SHP77 (cell line): ENCODE measurements around the gene TMEM222.

Experiments
- DNase-seq, 2 experiments: peaks; one replicate each; lab custom pipeline; 2025; lab: John Stamatoyannopoulos, UW

TMEM222 gene

DNA sequence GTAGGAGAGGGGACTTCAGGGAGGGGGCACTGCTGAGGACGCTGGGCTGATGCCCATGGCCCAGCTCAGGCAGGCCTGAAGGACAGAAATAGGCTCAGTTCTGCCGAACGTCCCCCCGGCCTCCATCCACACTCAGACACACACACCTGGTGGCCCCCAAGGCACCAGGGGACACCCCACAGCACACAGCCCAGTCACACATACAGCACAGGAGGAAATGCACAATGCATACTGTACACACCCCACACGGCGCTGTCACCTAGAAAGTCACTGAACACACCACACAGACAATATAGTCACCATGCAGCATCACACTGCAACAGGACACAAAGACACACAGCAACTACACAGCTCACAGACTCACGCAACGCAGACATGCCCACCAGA, 20.4 kb downstream of the TMEM222 start:
- no peak for DNase-seq

DNA sequence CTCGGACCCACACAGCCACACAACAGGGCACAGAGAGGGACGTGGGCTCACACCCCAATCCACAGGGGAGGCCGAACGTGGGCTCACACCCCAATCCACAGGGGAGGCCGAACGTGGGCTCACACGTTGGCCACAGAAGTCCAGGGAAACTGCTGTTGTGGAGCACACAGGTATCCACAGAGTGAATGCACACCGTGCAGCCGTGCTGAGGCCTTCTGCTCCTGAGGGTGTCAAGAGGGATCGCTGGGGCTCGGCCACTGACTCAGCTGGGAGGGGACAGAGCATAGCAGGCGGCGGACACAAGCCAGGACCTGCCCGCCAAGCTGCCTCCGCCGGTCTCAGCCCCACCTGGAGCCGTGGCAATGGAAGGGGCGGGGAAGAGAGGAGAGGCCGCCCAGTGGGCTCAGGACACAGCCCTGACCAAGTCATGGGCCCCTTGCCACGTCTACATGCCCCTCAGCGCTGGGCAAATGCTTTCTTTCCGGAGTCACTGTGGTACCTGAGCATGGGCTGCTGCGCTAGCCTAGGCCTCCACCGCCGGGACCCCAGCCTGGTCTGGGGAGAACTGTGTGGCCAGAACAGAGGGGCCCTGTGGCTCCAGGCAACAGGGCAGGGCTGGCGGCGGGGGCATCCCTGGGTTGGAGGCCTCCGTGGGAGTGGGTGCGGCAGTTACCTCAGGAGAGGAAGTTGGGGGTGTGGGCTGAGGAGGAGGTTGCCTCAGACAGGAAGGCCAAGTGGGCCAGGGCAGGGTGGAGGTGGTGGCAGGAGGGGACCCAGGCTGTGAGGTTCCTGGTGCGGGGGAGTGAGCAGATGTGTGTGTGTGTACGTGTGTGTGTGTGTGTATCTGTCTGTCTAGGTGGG, 21.0 kb downstream of the TMEM222 start:
- DNase-seq = peak; percentile 59 to 71

DNA sequence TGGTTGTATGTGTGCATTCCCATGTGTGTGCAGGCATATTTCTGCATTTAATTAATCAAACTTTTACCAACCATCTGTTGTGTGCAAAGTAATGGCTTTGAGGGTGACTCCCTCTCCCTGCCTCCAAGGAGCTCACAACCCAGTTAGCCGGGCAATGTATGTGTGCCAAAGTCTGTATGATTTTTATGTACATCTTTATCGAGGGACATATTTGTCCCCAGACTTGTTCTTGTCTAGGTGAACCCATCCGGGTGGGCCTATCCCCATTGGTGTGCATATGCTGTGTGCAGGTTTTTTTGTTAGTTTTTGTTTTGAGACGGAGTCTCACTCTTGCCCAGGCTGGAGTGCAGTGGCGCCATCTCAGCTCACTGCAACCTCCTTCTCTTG, 21.7 kb downstream of the TMEM222 start:
- no peak for DNase-seq

DNA sequence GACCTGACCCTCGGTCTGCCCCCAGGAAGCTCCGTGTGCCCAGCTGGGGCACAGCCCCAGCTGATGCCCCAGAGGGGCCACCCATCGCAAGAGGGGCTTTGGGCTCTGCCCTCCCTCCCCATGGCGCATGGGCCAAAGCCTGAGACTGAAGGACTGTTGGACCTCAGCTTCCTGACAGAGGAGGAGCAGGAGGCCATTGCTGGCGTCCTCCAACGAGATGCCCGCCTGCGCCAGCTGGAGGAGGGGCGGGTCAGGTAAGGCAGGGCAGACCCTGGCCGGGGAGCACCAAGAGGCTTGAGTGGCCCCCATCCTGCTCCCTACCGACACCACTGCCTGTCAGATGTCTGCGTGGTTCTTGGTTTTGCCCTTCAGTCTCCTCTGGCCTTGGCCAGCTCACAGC, 23.3 kb downstream of the TMEM222 start:
- DNase-seq = no peak

DNA sequence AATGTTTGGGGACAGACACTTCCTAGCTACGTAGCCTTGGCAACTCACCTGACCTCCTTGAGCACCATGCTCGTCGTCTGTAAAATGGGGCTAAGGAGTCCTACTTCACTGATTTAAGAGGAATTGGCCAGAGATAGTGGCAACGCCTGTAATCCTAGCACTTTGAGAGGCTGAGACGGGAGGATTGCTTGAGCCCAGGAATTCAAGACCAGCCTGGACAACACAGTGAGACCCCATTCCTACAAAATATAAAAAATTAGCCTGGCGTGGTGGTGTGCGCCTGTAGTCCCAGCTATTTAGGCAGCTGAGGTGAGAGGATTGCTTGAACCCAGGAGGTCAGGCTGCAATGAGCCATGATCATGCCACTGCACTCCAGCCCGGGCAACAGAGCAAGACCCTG, 24.4 kb downstream of the TMEM222 start:
- DNase-seq = no peak

DNA sequence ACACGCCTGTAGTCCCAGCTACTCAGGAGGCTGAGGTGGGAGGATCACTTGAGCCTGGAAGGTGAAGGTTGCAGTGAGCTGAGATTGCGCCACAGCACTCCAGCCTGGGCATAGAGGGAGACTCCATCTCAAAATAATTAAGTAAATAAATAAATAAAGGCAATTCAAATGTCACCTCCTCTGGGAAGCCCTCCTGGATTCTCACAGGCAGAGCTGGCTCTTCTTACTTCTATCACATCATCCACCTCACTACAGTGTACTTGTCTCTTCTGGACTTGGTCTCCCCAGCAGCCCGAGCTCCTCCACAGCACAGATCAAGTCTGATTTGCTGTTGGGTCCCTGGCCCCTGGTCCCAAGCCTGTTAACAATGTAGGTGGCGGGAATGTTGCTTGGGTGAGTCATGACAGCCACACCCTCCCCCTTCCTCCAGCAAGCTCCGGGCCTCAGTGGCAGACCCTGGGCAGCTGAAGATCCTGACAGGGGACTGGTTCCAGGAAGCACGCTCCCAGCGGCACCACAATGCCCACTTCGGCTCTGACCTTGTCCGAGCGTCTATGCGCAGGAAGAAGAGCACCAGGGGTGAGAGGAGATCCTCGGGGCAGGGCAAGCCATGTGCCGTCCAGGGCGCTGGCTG, 25.1 kb downstream of the TMEM222 start:
- DNase-seq = no peak

DNA sequence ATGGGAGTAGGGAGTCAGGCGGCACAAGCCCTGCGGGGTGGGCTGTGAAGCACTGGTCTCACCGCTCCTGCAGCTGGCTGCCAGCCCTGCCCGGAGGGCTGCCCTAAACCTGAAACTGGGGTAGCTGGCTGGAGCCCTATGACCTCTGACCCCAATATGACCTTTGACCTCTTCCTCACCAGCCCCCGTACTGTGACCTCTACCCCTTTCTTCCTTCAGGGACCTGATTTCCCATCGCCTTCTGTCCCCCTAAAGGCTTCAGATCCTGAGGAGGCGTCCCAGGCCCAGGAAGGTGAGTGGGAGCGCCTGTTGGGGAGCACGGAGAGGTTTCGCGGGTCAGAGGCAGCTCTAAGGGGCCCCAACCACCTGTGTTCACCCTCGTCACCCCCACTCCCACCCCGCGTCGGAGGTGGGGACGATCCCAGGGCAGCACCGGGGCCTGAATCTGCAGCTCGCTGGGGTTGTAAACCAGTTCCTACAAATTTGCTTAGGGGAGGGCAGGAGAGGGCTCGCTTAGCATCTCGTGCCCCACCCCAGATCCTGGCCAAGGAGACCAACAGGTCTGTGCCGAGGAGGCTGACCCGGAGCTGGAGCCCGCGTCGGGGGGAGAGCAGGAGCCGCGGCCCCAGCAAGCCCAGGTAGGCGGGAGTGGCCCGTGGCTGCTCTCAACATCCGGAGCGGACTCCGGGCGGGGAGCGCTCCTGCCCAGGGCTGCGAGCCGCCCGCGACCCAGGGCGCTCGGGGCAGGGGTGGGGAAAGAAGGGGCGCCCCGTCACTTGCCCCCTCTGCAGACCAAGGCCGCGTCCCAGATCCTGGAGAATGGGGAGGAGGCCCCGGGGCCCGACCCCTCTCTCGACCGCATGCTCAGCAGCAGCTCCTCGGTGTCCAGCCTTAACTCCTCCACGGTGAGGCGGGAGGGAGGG, 27.2 kb downstream of the TMEM222 start:
- no peak for DNase-seq

DNA sequence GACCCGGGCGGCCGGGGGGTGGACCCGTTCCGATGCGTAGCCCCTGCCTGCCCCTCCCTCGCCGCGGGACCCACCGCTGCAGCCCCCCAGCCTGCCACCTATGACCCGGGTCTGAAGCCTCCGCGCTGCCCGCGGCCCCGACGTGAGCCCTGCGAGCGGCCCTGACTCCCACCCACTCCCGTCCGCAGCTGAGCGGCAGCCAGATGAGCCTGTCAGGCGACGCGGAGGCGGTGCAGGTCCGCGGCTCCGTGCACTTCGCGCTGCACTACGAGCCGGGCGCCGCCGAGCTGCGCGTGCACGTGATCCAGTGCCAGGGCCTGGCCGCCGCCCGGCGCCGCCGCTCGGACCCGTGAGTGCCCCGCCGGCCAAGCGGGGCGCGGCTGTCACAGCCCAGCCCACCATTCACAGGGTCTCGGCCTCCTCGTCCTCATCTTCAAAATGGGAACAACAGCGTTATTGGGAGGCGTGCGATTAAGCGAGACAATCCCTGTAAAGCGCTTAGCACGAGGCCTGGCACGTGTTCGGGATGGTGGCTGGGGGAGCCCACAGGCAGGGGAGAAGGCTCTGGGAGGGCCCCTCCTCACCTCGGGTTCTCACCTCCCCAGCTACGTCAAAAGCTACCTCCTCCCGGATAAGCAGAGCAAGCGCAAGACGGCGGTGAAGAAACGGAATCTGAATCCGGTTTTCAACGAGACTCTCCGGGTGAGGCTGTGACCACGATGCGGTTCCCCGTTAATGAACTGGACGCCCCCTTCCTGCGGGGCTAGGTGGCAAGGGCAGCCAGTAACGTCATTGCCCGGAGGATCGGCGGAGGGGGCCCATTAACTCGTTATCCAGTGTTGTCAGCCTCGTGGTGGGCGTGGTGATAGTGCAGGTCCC, 28.1 kb downstream of the TMEM222 start:
- DNase-seq = no peak

DNA sequence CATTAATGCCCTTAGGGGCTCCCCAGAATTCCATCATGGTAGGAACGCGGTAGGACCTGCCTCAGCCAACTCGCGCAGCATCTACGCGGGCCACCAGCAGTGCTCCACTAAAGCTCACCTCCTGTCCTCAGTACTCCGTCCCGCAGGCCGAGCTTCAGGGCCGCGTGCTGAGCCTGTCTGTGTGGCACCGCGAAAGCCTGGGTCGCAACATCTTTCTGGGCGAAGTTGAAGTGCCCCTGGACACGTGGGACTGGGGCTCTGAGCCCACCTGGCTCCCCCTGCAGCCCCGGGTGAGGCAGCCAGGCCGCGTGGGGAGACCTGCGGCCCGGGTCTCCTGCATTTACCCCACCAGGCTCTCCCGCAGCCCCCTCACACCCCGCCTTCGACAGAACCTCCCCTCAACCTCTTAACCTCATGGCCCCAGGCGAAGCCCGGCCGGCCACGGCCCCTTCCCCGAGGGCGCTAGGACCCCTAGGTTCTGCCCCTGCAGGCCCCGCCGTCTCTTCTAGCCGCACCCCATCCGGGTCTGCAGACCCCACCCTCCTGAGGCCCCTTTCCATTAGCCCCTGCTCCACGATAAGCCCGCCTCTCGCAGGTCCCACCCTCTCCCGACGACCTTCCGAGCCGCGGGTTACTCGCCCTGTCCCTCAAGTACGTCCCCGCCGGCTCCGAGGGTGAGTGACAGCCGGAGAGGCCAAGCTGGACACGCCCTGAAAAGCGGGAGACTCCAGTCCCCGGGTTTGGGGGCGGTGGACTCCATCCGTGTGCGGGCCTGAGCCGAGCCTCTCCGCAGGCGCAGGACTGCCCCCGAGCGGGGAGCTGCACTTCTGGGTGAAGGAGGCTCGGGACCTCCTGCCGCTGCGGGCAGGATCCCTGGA, 28.9 kb downstream of the TMEM222 start:
- no peak for DNase-seq

DNA sequence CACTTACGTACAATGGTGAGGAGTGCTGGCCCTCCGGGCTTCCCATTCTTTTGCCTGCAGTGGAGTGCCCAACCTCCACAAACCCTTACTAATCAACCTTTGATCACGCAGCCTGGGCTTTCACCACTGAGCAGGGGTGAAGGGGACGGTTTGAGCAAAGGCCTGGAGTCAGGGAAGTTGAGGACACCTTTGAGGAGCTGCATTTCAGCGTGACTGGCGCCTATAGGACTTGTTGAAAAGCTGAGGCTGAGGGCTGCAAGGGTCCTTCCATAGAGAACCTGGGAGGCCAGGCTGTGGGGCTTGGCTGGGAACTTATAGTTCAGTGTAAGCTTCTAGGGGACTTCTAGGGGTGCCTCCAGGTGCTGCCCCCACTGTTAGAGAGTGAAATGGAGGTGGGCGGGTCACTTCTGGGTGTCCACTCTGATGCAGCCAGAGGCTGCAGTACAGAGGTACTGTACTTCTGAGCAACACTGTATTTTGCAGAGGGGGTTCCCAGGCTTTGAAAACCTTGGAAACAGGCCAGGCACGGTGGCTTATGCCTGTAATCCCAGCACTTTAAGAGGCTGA, 29.7 kb downstream of the TMEM222 start:
- DNase-seq = no peak

DNA sequence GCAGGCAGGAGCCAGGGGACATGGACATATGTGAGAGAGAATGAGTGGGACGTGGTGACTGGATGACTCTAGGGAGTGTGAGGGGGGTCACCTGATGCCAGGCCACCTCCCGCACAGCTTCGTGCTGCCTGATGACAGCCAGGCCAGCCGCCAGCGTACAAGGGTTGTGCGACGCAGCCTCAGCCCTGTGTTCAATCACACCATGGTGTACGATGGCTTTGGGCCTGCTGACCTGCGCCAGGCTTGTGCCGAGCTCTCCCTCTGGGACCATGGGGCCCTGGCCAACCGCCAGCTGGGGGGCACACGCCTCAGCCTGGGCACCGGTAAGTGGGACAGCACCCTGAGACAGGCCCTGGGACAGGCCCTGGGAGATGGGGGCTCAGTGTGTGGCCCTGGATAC, 31.2 kb downstream of the TMEM222 start:
- DNase-seq = no peak

DNA sequence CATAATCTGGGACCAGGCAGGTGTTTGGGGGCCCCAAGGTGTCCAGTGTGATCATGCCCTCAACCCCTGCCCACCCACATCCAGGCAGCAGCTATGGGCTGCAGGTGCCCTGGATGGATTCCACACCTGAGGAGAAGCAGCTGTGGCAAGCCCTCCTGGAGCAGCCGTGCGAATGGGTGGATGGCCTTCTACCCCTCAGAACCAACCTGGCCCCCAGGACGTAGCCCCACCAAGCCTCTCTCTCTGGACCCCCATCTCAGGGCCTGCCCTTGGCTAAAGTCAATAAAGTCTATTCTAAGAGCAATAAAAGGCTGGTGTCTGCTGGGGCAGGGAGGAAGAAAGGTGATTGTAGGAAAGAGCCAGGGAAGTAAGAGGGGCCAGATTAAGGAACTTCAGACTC, 31.7 kb downstream of the TMEM222 start:
- DNase-seq = no peak

DNA sequence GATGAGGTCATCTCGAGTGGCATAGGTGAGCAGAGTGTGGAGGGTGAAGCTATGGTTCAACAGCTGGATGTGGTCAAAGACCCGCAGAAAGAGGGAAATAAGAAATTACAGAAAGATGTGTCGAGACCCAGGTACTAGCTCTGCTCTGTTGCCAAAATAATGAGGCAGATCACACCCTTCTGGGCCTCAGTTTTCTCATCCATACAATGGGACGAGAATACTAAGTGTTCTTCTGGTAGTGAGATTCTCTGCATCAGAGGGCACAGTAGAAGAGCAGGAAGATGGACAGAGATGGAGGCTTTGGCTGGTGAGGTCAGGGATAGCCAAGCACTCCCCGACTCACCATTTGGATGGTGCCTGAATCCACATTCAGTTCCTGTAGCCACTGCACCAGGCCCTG, 33.7 kb downstream of the TMEM222 start:
- DNase-seq = no peak

DNA sequence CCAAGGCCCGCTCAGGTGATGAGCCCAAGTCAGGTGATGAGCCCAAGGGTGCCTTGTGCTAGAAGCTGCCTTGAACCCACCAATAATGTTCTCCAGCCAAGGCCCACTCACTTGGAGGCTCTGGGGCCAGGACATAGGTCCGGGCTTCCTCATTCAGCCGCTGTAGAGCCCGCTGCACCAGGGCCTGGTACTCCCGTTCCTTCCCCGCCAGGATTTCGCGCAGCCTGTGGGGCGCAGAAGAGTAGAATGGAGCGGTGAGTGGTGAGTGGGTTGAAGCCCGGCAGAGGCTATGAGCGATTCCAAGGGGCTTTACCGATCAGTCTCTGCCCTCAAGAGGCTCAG, 34.3 kb downstream of the TMEM222 start:
- no peak for DNase-seq

DNA sequence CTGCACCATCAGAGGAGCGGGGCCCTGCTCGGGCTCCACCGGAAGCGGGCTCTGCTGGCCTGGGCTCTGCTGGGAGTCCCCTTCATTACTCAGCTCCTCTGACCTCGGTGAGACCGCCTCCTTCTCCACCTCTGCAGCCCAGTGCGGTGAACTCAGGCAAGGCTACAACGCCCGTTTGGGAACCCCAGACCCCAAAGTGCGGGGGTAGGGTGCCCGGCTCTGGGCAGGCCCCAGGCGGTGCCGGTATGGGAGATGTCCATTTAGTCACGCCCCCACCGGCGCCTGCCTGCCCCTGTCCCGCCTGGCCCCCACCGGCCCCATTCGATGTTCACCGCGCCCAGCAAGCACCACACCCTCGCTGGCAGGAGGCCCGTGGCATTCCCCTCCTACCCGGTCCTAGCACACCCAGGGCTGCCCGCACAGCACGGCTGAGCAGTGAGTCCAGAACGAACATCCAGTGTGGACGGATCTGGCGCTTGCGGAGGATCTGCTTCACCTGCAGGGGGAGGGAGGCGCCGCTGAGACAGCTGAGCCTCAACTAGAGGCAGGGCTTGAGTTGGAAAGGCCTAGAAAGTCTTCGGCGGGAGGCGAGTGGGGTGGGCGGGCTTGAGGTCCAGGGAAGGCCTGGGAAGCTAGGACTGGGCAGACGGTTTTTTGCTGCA, 34.8 kb downstream of the TMEM222 start:
- no peak for DNase-seq

DNA sequence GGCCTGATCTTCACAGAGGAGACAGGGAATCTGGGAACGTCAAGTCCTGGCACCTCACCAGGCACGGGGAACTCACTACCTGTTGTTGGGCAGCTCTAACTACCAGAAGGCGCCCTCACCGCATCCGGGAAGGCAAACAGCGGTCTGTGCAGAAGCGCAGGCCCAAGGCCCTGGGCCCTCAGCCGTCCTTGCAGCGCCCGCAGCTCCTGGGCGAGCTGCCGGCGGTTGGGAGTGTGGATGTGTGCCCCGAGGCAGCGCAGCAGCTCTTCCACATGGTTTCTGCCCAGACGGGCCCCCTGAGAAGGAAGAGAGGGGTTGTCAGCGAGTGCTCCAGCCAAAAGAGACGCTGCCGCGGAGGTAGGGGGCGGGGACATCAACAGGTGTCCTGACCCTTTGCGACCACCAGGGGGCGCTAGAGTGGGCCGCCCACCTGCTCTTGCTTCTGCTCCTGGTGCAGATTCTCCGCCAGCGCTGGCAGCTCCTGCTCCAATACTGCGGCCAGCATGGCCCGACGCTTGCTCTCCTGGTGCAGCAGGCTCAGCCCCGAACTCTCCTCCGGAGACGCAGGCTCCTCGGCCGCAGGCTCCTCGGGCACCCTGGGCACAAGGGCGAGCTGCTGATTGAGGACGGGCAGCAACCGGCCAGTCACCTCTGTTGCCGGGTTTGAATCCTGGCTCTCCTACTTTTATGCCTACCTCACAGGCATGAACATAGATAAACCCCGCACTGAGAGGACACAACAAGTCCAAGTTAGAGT, 35.5 kb downstream of the TMEM222 start:
- DNase-seq = peak; percentile 16 to 43

DNA sequence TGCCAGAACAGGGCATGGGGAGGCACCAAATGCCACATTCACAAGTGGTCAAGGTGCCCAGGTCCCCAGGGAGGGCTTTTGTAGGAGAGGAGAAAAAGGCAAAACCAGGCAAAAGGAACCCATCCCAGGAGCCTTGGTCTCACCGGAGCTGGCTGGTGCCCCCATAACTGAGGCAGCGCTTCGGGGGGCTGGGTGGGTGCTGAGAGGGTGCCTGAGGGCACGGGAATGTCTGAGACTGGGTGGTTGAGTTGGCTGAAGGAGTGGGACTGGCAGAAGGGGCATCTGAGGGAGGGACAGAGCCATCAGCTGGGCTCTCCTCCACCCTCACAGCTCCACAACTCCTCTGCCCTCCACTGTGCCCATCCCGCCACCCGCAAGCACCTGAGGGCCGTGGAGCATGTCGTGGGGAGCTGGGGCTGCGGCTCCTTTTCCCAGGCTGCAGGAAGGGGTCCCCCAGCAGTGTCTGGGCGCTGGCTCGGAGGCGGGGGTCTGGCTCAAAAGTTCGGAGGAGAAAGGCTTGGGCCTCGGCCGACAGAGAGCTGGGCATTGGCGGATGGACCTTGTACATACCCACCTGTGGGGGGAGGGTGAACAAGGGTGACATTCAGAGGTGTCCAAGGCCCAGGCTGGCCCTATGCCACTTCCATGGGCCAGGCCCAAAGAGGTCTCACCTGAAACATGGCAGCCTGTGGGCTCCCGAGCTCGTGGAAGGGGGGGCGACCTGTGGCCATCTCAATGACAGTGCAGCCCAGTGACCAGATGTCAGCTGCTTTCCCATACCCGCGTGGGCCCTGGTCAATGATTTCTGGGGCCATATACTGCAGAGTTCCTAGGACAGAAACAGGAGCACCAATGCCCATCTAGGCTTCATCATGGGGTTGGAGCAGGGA, 36.3 kb downstream of the TMEM222 start:
- DNase-seq = no peak

DNA sequence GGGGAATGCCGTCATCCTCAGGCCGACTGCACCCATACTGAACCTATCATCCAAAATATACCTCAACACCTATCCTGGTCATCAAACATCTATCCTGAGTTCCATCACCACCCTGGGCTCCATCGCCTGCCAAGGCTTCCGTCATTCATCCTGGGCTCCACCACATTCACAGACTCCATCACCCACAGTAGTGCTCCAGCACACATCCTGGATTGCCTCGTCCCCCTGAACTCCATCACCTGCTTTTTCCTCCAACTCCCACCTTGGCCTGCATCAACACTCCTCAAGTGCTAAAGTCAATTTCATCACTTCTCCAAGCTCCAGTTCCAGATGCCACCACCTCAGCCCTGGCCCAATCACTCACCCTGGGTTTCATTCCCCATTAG, 37.0 kb downstream of the TMEM222 start:
- no peak for DNase-seq
